Measurements from ENCODE around the gene CYTH4.

Gene CYTH4

DNA sequence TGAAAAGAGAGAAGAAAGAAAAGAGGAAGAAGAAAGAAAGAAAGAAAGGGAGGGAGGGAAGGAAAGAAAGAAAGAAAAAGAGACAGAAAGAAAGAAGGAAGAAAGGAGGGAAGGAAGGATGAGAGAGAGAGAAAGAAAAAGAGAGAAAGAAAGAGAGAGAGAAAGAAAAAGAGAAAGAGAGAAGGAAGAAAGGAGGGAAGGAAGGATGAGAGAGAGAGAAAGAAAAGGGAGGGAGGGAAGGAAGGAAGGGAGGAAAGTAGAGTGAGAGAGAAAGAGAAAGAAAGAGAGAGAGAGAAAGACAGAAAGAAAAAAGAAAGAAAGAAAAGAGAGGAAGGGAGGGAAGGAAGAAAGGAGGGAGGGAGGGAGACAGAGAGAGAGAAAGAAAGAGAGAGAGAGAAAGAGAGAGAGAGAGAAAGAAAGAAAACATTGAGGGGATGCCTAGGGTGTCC, 26.7 kb upstream of the CYTH4 start:
- H3K4me3 ChIP-seq (ENCODE audit: low read length): no peak overlapping the region
- H4K5ac ChIP-seq (ENCODE audit: low read length): no peak overlapping the region
- no peak overlapping the region for H2AK5ac ChIP-seq (ENCODE audit: low read length)
- no peak overlapping the region for H4K8ac ChIP-seq (ENCODE audit: low read depth, low read length)
- H2BK5ac ChIP-seq (ENCODE audit: low read length): no peak overlapping the region
- H3K23ac ChIP-seq (ENCODE audit: low read length): no peak overlapping the region
- no peak overlapping the region for H3K27ac ChIP-seq (ENCODE audit: low read depth, low read length)
- DNase-seq: no peak
- no peak overlapping the region for H2BK15ac ChIP-seq (replicated peaks; ENCODE audit: low read depth)
- no peaks in the 10 kb centered on the region for H3K36me3 ChIP-seq (ENCODE audit: control insufficient read depth, insufficient read depth, low read length)
- H3K79me2 ChIP-seq (ENCODE audit: control insufficient read depth, insufficient read depth, low read length): no peaks in the 10 kb centered on the region
- H3K4me1 ChIP-seq (ENCODE audit: control insufficient read depth, low read depth, low read length): no peaks in the 10 kb centered on the region
- no peaks in the 10 kb centered on the region for H3K79me1 ChIP-seq (ENCODE audit: low read length)
- H3K56ac ChIP-seq (ENCODE audit: low read length): no peak overlapping the region
- H3K18ac ChIP-seq (ENCODE audit: low read length): no peak overlapping the region
- no peak overlapping the region for H2BK120ac ChIP-seq (ENCODE audit: low read depth, low read length)
- H3K27me3 ChIP-seq (ENCODE audit: insufficient read depth, low read length, poor library complexity): no peaks in the 10 kb centered on the region
- H3K4me2 ChIP-seq (ENCODE audit: low read length): no peak overlapping the region
- H3K9ac ChIP-seq (ENCODE audit: low read length): no peak overlapping the region
- H3K4ac ChIP-seq (ENCODE audit: low read depth, low read length): no peak overlapping the region

DNA sequence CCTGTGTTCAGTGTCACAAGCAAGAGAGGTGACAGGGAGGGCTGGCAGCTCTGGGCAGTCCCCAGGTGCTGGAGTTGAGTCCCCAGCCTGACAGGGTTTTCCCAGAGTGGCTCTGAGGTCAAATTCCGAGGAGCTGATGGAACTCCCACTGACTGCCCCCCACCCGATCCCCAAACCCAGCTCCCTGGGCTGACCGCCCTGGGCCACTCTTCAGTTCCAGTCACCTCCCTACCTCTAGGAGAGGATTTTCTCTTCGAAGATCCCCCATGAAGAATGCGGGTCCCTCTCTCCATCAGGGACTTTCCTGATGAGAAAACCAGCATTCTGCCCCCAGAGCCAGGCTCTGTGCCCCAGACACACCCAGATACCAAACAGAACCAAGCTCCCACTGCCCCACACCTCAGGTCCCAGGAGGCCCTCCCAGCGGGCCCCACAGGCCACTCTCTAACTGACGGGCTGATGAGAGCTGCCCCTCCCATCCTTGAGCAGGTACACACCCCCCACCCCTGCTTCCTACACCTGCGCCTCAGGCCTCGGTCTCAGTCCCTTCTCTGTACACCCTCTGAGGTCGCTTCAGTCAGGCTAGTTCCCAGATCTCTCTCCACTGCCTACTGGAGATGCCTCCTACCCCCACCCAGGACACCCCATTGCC, 26.1 kb upstream of the CYTH4 start:
- no CpG with 5 or more reads among the region's 10 CpGs for WGBS (ENCODE audit: extremely low coverage, insufficient coverage, low lambda C conversion rate)
- no peak overlapping the region for H3K4me2 ChIP-seq (ENCODE audit: low read length)
- H3K23ac ChIP-seq (ENCODE audit: low read length): no peak overlapping the region
- H3K79me2 ChIP-seq (ENCODE audit: control insufficient read depth, insufficient read depth, low read length): no peaks in the 10 kb centered on the region
- no peaks in the 10 kb centered on the region for H3K27me3 ChIP-seq (ENCODE audit: insufficient read depth, low read length, poor library complexity)
- H3K9ac ChIP-seq (ENCODE audit: low read length): no peak overlapping the region
- H2BK15ac ChIP-seq (replicated peaks; ENCODE audit: low read depth): no peak overlapping the region
- H3K79me1 ChIP-seq (ENCODE audit: low read length): no peaks in the 10 kb centered on the region
- no peak overlapping the region for H3K27ac ChIP-seq (ENCODE audit: low read depth, low read length)
- no peaks in the 10 kb centered on the region for H3K4me1 ChIP-seq (ENCODE audit: control insufficient read depth, low read depth, low read length)
- no peak overlapping the region for H4K8ac ChIP-seq (ENCODE audit: low read depth, low read length)
- no peak for DNase-seq
- H4K5ac ChIP-seq (ENCODE audit: low read length): no peak overlapping the region
- no peak overlapping the region for H2AK5ac ChIP-seq (ENCODE audit: low read length)
- no peak overlapping the region for H3K18ac ChIP-seq (ENCODE audit: low read length)
- no peak overlapping the region for H3K4ac ChIP-seq (ENCODE audit: low read depth, low read length)
- H2BK120ac ChIP-seq (ENCODE audit: low read depth, low read length): no peak overlapping the region
- H2BK5ac ChIP-seq (ENCODE audit: low read length): no peak overlapping the region
- H3K56ac ChIP-seq (ENCODE audit: low read length): no peak overlapping the region
- no peak overlapping the region for H3K4me3 ChIP-seq (ENCODE audit: low read length)
- no peaks in the 10 kb centered on the region for H3K36me3 ChIP-seq (ENCODE audit: control insufficient read depth, insufficient read depth, low read length)

DNA sequence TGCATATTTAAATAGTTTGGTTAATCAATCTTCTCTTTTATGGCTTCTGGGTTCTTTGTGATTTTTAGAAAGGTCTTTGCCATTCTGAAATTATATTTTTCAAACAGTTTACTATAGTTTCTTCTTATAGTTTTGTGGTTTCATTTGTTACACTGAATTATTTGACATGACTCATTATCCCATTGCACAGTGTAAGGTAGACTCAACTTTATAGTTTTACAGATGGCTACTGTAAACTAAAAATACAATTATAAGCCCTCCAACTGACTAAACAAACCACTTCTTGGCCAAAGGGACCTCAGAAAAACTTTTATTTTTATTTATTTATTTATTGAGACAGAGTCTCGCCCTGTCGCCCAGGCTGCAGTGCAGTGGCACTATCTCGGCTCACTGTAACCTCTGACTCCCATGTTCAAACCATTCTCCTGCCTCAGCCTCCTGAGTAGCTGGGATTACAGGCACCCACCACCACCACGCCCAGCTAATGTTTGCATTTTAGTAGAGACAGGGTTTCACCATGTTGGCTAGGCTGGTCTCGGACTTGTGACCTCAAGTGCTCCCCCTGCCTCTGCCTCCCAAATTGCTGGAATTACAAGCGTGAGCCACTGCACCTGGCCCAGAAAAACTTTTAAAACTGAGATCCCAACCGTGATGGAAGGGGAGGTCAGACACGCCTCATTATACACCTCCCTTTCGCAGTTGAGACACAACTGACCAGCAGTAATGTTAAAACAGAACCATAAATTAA, 24.1 kb upstream of the CYTH4 start:
- Histone ChIP-seq H3K9ac (ENCODE audit: low read length) (no peak overlapping the region), H3K27ac (ENCODE audit: low read depth, low read length) (no peak overlapping the region), H3K4me2 (ENCODE audit: low read length) (no peak overlapping the region), H3K27me3 (ENCODE audit: insufficient read depth, low read length, poor library complexity) (no peaks in the 10 kb centered on the region), H3K23ac (ENCODE audit: low read length) (no peak overlapping the region), H4K8ac (ENCODE audit: low read depth, low read length) (no peak overlapping the region), H2BK5ac (ENCODE audit: low read length) (no peak overlapping the region), H2BK120ac (ENCODE audit: low read depth, low read length) (no peak overlapping the region), H4K5ac (ENCODE audit: low read length) (no peak overlapping the region), H3K36me3 (ENCODE audit: control insufficient read depth, insufficient read depth, low read length) (no peaks in the 10 kb centered on the region), H2BK15ac (replicated peaks; ENCODE audit: low read depth) (no peak overlapping the region), H3K4me1 (ENCODE audit: control insufficient read depth, low read depth, low read length) (no peaks in the 10 kb centered on the region), H3K4me3 (ENCODE audit: low read length) (no peak overlapping the region), H3K79me2 (ENCODE audit: control insufficient read depth, insufficient read depth, low read length) (no peaks in the 10 kb centered on the region), H3K18ac (ENCODE audit: low read length) (no peak overlapping the region), H3K4ac (ENCODE audit: low read depth, low read length) (no peak overlapping the region), H2AK5ac (ENCODE audit: low read length) (no peak overlapping the region), H3K79me1 (ENCODE audit: low read length) (no peaks in the 10 kb centered on the region), H3K56ac (ENCODE audit: low read length) (no peak overlapping the region)
- no peak for DNase-seq
- WGBS (ENCODE audit: extremely low coverage, insufficient coverage, low lambda C conversion rate): no CpG with 5 or more reads among the region's 9 CpGs

DNA sequence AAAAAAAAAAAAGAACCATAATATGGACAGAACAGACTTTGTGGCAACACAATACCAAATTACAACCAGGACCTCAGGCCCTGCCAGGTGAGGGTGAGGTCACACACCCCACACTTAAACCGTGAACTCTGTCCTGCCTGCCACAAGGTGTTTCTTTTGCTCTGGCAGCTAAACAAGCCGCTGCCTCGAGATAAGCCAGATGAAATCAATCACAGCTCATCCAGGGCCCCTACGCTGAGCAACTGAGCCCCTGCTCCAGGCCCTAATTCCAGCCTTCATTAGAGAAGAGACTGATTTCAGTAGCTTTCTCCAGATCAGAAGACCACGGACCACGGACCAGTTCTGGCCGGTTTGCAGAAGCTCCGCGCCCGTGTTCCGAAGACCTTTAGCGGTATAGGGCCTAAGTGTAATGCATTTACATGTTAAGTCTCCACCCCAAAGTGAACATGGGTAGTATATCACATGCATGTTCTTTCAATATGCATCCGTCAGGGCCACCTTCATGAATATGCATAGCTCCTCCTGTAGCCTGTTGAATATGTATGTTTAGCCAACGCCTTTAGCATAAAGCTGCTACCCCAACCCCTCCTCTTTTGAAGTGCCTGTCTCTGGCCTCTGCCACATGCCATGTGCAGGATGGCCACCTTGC, 23.4 kb upstream of the CYTH4 start:
- H3K27ac ChIP-seq (ENCODE audit: low read depth, low read length): no peak overlapping the region
- H2BK5ac ChIP-seq (ENCODE audit: low read length): no peak overlapping the region
- H4K8ac ChIP-seq (ENCODE audit: low read depth, low read length): no peak overlapping the region
- H3K4me1 ChIP-seq (ENCODE audit: control insufficient read depth, low read depth, low read length): no peaks in the 10 kb centered on the region
- H3K79me2 ChIP-seq (ENCODE audit: control insufficient read depth, insufficient read depth, low read length): no peaks in the 10 kb centered on the region
- no peaks in the 10 kb centered on the region for H3K27me3 ChIP-seq (ENCODE audit: insufficient read depth, low read length, poor library complexity)
- H3K4me2 ChIP-seq (ENCODE audit: low read length): no peak overlapping the region
- H2AK5ac ChIP-seq (ENCODE audit: low read length): no peak overlapping the region
- H3K56ac ChIP-seq (ENCODE audit: low read length): no peak overlapping the region
- no CpG with 5 or more reads among the region's 14 CpGs for WGBS (ENCODE audit: extremely low coverage, insufficient coverage, low lambda C conversion rate)
- no peak overlapping the region for H4K5ac ChIP-seq (ENCODE audit: low read length)
- no peaks in the 10 kb centered on the region for H3K79me1 ChIP-seq (ENCODE audit: low read length)
- H3K4me3 ChIP-seq (ENCODE audit: low read length): no peak overlapping the region
- H3K18ac ChIP-seq (ENCODE audit: low read length): no peak overlapping the region
- H3K9ac ChIP-seq (ENCODE audit: low read length): no peak overlapping the region
- H2BK120ac ChIP-seq (ENCODE audit: low read depth, low read length): no peak overlapping the region
- no peak overlapping the region for H2BK15ac ChIP-seq (replicated peaks; ENCODE audit: low read depth)
- no peaks in the 10 kb centered on the region for H3K36me3 ChIP-seq (ENCODE audit: control insufficient read depth, insufficient read depth, low read length)
- peak; percentile 51 for DNase-seq
- no peak overlapping the region for H3K4ac ChIP-seq (ENCODE audit: low read depth, low read length)
- no peak overlapping the region for H3K23ac ChIP-seq (ENCODE audit: low read length)

DNA sequence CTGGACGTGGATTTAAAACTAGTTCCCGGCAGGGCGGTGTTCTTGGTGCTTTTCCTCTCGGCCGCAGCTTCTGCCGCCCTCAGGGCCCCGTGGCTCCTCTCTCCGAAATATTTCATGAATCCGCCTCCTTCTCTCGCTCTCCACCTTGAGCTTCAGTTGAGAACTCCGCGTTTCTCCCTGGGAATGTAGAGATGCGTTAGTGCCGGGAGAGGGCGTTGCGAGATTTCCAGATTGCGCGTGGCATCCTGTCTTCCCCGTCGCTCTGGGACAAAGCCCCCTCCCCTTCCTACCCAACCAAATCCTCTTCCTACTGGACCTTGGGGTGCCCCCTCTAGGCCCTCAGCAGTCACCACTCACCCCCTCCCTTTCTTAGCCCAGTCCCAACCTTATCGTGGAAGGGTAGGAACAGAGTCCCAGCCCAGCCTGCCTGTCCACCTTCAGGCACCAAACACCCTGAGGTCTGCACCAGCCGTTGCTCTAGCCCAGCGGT, 22.7 kb upstream of the CYTH4 start:
- Histone ChIP-seq H3K18ac (ENCODE audit: low read length) (no peak overlapping the region), H3K4ac (ENCODE audit: low read depth, low read length) (no peak overlapping the region), H2AK5ac (ENCODE audit: low read length) (no peak overlapping the region), H3K4me2 (ENCODE audit: low read length) (no peak overlapping the region), H2BK15ac (replicated peaks; ENCODE audit: low read depth) (no peak overlapping the region), H3K56ac (ENCODE audit: low read length) (peak overlapping the region; percentile 44), H3K9ac (ENCODE audit: low read length) (peak overlapping the region; percentile 27), H4K5ac (ENCODE audit: low read length) (no peak overlapping the region), H3K36me3 (ENCODE audit: control insufficient read depth, insufficient read depth, low read length) (no peaks in the 10 kb centered on the region), H3K23ac (ENCODE audit: low read length) (no peak overlapping the region), H3K27me3 (ENCODE audit: insufficient read depth, low read length, poor library complexity) (no peaks in the 10 kb centered on the region), H3K27ac (ENCODE audit: low read depth, low read length) (no peak overlapping the region), H4K8ac (ENCODE audit: low read depth, low read length) (no peak overlapping the region), H2BK120ac (ENCODE audit: low read depth, low read length) (no peak overlapping the region), H3K79me2 (ENCODE audit: control insufficient read depth, insufficient read depth, low read length) (no peaks in the 10 kb centered on the region), H3K79me1 (ENCODE audit: low read length) (no peaks in the 10 kb centered on the region), H3K4me3 (ENCODE audit: low read length) (no peak overlapping the region), H3K4me1 (ENCODE audit: control insufficient read depth, low read depth, low read length) (no peaks in the 10 kb centered on the region), H2BK5ac (ENCODE audit: low read length) (no peak overlapping the region)
- peak; percentile 85 for DNase-seq
- no CpG with 5 or more reads among the region's 23 CpGs for WGBS (ENCODE audit: extremely low coverage, insufficient coverage, low lambda C conversion rate)
